AG09309 (cell line): ENCODE measurements around the gene DDOST.

Experiments used
- DNase-seq: peaks from one replicate; pipeline ENCODE4 v3.0.0-alpha.2; 2010; ENCODE audit warnings: low read depth
- H3K4me3 ChIP-seq: 2 replicates; pipeline ENCODE4 v1.5.1; 2011; ENCODE audit warnings: mild to moderate bottlenecking, low read depth, low read length, moderate library complexity; ENCODE audit not compliant: control insufficient read depth
- TF ChIP-seq, protein P1 (sequence below): IDR thresholded peaks from 2 replicates; pipeline ENCODE4 v1.5.1; 2011; ENCODE audit warnings: mild to moderate bottlenecking, low read depth, low read length, inconsistent platforms; ENCODE audit not compliant: insufficient read depth, control insufficient read depth; ENCODE audit errors: missing control alignments

Gene DDOST

GRCh38 chr1:20665726-20666125 lies 4.6 kb upstream of the DDOST start:
- DNase-seq, result no peak
- no peak overlapping the region for H3K4me3 ChIP-seq
- TF ChIP-seq, protein P1, sequence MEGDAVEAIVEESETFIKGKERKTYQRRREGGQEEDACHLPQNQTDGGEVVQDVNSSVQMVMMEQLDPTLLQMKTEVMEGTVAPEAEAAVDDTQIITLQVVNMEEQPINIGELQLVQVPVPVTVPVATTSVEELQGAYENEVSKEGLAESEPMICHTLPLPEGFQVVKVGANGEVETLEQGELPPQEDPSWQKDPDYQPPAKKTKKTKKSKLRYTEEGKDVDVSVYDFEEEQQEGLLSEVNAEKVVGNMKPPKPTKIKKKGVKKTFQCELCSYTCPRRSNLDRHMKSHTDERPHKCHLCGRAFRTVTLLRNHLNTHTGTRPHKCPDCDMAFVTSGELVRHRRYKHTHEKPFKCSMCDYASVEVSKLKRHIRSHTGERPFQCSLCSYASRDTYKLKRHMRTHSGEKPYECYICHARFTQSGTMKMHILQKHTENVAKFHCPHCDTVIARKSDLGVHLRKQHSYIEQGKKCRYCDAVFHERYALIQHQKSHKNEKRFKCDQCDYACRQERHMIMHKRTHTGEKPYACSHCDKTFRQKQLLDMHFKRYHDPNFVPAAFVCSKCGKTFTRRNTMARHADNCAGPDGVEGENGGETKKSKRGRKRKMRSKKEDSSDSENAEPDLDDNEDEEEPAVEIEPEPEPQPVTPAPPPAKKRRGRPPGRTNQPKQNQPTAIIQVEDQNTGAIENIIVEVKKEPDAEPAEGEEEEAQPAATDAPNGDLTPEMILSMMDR, result no peak

DNA sequence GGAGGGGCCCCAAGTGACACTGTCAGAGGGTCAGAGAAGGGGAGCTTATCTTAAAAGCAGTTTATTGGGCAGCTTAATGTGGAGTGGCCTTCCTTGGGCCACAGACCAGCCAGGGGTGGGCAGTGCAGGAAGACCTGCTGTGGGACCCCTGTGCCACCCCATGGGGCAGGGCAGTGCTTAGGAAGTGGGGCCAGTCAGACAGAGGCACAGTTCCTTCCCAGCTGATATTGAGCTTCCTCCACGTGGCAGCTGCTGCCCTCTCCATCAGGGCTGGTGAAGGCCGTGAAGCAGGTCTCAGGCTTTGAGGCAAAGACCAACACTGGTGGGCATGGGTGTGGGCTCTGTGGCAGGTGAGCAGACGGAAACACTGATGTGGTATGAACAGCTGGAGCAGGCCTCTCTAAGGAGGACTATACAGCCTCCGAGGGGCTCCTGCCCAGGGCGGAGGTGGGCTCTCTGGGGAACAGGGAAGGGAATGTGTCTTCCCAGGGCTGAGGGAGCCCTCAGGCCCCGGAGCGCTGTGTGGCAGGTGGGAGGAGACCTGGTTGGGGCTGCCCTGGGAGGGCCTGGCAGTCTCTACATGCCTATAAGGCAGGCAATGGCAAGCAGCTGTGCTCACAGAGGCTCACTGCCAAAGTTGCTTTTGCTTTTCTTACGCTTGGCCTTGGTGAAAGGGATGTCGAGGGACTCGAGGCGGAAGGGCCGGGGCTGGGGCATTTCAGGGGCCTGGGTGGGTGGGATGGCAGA lies 3.0 kb upstream of the DDOST start:
- TF ChIP-seq, protein P1, result no peak
- no peak overlapping the region for H3K4me3 ChIP-seq
- DNase-seq, result no peak

- H3K4me3 ChIP-seq, result no peak overlapping the region
- DNase-seq, result no peak
- TF ChIP-seq, protein P1, result peak; percentile 8
These were observed 2.2 kb upstream of the DDOST start for GRCh38 chr1:20663365-20663764.

DNA sequence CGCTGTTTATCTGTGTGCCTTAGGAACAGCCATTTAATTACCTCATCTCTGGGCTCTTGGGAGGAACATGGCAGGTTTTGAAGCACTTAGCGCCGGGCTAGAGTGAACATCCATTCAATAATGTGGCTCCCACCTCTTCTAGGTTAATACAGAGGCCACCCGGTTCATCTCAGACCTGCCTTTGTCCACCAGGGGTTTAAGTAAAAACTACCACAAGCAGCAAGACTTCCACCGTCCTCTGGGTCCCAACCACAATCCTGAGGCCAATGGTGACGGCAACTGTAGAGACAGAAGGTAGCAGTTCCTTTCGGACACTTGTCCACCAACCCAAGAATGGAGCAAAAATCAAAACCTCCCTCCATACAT lies 924 bp upstream of the DDOST start:
- TF ChIP-seq, protein P1, result no peak
- H3K4me3 ChIP-seq, result peak overlapping the region; percentile 91
- no peak for DNase-seq

DNA sequence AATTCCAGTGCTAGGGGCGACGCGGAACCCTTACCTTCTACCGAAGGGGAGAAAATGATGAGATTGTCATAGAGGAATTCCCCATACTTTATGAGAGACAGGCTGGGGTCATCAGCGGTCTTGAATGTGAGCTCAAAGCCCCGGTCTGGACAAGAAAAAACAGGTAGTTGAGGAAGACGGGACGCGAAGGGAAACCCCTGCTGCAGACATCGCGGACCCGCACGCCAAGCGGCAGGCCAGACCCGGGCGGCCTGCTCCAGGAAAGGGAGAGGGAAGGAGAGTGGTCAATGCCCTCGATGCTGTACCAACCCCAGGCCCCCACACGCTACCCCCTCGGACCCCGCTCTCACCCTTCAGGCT lies 342 bp downstream of the DDOST start:
- no peak for DNase-seq
- TF ChIP-seq, protein P1, result no peak
- H3K4me3 ChIP-seq, result peak overlapping the region; percentile 91

- no peak for DNase-seq
- TF ChIP-seq, protein P1, result no peak
- peak overlapping the region; percentile 91 for H3K4me3 ChIP-seq
These were observed 806 bp downstream of the DDOST start for GRCh38 chr1:20660363-20660762.
